HG02884 (cell line): Measurements from ENCODE around the gene MAPK9.

Source experiments
- ATAC-seq: cut with Tn5 transposase; IDR thresholded peaks from one replicate; pipeline ENCODE4 v1.9.1; 2021; ENCODE audit warnings: mild to moderate bottlenecking, moderate library complexity; ENCODE audit not compliant: unreplicated experiment

Gene MAPK9

DNA sequence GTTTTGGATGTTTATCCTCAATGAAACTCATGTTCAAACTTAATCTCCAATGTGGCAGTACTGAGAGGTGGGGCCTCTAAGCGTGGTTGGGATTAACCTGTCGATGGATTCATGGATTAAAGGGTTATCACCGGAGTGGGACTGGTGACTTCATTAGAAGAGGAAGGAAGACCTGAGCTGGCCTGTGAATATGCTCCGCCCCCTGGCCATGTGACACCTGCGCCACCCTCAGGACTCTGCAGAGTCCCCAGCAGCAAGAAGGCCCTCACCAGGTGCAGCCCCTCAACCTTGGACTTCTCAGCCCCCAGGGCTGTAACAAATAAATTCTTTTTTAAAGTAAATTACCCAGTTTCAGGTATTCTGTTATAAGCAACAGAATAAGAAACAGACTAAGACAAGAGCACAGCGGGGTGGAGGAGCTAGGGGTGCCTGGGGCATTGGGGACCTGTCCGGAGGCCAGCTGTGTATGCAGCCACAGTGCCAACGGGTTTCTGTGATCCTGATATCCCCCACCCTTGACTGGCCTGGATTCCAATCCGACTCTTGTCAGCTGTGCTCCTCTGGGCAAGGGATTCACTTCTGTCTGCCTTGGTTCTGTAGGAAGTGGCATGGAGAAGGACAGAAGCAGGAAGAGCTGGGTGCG lies 3.2 kb upstream of the MAPK9 start:
- ATAC-seq: no peak

DNA sequence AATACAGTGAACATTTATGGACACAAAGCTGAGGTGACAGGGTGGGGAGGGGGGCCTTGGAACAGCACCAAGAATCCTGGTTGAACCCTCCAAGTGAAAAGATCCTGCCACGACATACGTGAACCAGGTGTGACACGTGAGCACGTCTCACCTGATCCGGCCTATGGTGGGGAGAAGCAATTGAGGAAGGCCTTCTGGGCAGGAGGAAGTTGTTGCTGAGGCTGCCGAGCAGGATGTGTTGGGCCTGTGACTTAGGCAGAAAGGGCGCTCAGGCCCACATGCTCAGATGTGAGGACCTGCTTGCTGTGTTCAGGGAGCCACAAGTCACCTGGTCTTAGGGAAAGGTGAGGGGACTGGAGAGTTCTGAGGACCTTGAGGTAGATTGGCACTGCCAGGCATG lies 2.5 kb upstream of the MAPK9 start:
- no peak for ATAC-seq

DNA sequence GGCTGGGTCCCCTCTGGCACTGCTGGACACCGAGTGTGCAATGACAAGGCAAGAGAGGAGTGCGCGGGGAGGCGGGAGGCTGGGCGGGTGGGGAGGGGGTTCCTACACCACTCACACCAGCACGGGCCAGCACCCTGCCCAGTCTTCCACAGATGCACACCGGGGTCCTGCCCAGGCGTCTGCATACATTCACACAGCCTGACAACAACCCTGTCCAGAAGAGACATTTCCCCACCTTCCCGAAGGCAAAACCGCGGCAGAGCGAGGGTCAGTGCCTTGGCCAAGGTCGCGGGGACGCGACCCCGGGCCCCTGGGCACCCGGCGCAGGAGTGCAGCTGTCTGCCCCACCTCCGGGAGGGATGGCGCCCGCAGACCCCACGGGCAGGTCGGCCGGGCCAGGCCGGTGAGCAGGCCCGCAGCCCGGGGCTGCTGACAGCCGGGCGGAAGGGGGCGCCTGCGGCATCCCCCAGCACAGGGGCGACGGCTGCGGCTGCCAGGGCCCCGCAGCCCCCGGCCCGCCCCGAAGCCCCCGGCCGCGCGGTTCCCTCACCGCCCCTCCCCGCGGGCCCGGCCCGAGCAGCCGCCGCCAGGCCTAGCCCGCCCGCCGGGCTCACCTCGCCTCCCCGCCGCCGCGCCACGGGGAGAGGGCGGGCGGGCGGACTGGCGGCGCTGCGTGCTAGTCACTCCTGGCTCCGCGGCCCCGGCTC lies 496 bp downstream of the MAPK9 start:
- ATAC-seq: peak; percentile 32

- ATAC-seq: no peak
Observed at GRCh38 chr5:180290568-180291233, 1.2 kb downstream of the MAPK9 start.

- no peak for ATAC-seq
Observed at GRCh38 chr5:180289966-180290365, 1.9 kb downstream of the MAPK9 start.

- ATAC-seq: no peak
Observed at GRCh38 chr5:180289433-180289832, 2.5 kb downstream of the MAPK9 start.

DNA sequence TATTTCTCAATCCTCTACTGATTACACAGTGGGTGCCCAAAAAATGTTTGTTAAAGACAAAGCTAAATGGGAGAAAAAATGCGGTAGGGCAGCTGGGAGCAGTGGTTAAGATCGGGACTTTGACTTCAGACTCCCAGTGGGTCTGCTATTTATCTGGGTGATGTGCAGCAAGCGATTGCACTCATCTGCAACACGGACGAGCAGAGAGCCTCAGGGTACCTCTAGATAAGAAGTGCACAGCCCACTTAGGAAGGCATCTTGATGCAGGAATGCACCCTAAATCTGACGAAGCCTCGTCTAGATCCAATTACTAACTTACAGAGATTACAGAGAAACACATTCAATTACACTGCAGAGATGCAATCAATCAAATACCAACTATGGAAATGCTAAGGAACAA lies 4.0 kb downstream of the MAPK9 start:
- no peak for ATAC-seq

DNA sequence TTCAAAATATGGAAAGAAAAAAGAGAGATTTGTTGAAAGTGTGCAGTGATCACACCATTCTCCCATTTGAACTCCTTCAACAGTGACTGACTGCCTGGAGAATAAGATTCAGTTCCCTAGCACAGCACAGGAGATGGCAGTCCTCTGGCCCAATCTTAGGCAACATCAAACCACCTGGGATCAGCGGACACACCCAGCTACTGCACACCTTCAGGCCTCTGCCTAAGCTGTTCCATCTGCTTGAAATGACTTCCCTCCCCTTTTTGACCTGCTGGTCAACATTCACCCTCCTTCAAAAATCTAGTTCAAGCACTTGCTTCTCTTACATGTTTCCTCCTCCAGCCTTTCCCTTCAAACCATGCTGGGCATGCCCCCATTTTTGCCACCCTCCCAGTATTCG lies 4.5 kb downstream of the MAPK9 start:
- no peak for ATAC-seq

GRCh38 chr5:180284149-180284548 lies 7.7 kb downstream of the MAPK9 start:
- ATAC-seq: no peak

DNA sequence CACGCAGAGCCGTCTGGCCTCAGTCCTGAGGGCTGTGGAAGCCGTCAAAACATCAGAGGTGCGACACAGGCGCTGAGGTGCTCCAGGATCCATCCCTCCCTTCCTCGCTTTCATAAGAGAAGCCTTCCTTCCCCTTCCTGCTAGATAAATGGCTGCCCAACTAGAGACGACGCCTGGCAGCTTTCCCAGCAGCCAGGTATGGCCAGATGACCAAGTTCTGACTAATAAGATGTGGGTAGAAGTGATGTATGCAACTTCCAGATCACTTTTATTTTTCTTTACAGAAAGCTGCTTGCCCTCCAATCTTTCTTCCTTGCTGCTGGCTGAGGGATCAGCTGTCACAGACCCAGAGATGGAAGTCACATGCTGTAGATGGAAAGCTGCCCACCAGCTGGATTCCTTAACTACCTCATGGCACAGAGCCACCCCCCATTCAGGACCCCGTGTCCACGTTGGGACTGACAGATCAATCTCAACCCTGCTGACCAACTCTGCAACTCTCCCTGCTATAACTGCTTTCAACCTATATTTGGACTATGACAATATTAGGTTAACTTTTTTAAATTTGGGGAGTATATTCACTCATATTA lies 8.8 kb downstream of the MAPK9 start:
- ATAC-seq: no peak

- ATAC-seq: no peak
Observed at GRCh38 chr5:180282281-180282680, 9.6 kb downstream of the MAPK9 start.

DNA sequence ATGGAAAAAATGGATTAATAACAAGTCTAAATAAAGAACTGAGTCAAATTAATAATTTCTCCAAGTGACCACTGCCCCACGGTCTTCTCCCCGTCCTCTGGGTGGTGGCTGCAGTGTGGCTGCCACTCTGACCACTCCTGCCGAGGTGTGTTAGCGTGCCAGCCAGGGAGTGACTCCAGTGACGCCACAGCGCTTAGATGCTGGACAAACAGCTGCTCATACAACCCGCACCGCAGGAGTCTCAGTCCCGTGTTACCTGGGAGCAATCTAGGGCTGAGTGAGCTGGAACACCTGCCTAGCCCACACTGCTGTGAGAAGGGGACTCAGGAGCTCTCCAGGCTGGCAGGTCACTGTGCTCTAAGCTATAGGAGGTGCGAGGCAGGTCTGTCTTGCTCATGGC lies 10.2 kb downstream of the MAPK9 start:
- ATAC-seq: no peak

- no peak for ATAC-seq
Observed at GRCh38 chr5:180274695-180275094, 17.2 kb downstream of the MAPK9 start.

GRCh38 chr5:180271221-180271620 lies 20.7 kb downstream of the MAPK9 start:
- no peak for ATAC-seq

GRCh38 chr5:180259260-180259611 lies 32.6 kb downstream of the MAPK9 start:
- no peak for ATAC-seq

GRCh38 chr5:180253036-180253824 lies 38.7 kb downstream of the MAPK9 start:
- ATAC-seq: no peak

DNA sequence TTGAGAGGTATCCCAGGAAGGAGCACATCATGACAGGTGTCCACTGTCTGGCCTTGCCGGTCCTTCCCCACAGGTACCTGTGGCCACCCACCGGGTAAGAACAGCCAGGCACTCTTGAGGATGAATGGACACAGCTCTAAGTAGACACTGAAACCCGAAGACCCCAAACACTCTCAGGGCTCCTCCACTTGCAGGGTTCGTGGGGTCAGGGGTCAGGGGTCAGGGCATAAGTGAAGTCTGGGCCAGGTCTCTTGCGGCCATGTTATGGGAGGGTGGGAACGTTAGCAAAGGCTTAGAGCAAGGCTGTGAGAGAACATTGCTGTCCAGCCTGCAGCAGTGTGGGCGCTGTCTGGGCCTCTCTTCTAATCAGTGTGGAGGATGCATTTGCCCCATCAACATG lies 40.0 kb downstream of the MAPK9 start:
- ATAC-seq: no peak

- ATAC-seq: no peak
Observed at GRCh38 chr5:180251141-180251540, 40.7 kb downstream of the MAPK9 start.

- ATAC-seq: no peak
Observed at GRCh38 chr5:180250329-180250728, 41.6 kb downstream of the MAPK9 start.

DNA sequence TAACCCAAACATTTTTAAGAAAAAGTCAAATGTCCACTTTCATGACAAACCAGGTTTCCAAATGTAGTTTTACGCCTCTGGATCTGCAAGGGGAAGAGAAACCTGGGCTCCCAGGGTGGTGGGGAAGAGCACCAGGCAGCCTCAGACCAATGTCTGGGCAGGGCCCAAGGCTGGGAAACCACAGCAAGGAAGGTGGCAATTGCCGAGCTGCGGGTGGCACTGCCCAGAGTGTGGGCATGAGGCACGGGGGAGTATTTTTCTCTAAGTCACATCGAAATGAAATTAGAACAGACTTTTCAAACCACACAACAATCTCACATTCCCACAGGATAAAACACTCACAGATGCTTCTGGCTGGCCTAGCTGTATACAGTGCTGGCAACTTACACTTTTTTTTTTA lies 50.3 kb downstream of the MAPK9 start:
- no peak for ATAC-seq

- ATAC-seq: no peak
Observed at GRCh38 chr5:180238631-180239030, 53.3 kb downstream of the MAPK9 start.
